ENCODE results near the gene SND1.

DNA sequence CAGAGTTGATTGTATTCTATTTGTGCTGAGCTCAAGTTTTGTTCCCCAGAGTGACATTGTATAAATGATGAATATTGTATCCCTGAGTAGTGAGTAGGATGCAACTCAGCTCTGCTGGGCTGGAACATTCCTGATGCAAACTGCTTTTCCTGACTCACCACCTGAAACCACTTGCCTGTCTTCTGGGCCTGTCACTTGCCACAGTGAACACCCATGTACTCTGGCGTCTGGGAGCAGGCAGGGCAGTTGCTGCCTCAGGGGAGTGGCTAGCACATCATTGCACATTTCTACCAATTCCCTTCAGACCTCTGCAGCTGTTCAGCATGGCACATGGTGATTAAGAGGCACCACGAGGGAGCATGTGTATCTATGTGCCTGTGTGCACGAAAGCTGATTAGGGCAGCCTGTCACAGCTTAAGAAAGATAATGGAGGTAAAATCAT lies 157.3 kb downstream of the SND1 start:
- TF ChIP-seq, protein P1, sequence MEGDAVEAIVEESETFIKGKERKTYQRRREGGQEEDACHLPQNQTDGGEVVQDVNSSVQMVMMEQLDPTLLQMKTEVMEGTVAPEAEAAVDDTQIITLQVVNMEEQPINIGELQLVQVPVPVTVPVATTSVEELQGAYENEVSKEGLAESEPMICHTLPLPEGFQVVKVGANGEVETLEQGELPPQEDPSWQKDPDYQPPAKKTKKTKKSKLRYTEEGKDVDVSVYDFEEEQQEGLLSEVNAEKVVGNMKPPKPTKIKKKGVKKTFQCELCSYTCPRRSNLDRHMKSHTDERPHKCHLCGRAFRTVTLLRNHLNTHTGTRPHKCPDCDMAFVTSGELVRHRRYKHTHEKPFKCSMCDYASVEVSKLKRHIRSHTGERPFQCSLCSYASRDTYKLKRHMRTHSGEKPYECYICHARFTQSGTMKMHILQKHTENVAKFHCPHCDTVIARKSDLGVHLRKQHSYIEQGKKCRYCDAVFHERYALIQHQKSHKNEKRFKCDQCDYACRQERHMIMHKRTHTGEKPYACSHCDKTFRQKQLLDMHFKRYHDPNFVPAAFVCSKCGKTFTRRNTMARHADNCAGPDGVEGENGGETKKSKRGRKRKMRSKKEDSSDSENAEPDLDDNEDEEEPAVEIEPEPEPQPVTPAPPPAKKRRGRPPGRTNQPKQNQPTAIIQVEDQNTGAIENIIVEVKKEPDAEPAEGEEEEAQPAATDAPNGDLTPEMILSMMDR (IDR thresholded peaks at IDR 0.05; ENCODE audit: low read length) = no peak
- TF ChIP-seq EZH2phosphoT487 (IDR thresholded peaks at IDR 0.05; ENCODE audit: low read length) = no peak
- no peak for TF ChIP-seq EZH2 (optimal IDR thresholded peaks at IDR 0.05; ENCODE audit: low read depth, low read length)

Data from MM.1S (cell line).